WI38 (cell line): ENCODE data around the gene ARF1.

Source experiments
- H3K4me3 ChIP-seq: 2 replicates; pipeline ENCODE4 v1.5.1; 2011; ENCODE audit warnings: low read depth, mild to moderate bottlenecking, control low read depth, low read length
- CTCF ChIP-seq: IDR thresholded peaks from 2 replicates; pipeline ENCODE4 v1.5.1; 2012; ENCODE audit warnings: low read depth, mild to moderate bottlenecking, control low read depth, low read length

The ARF1 gene

GRCh38 chr1:228062812-228063211, 19.7 kb upstream of the ARF1 start:
- H3K4me3 ChIP-seq, result no peak overlapping the region
- no peak for TF ChIP-seq CTCF

GRCh38 chr1:228063251-228064191, 19.0 kb upstream of the ARF1 start:
- no peak overlapping the region for H3K4me3 ChIP-seq
- TF ChIP-seq CTCF, result no peak

- TF ChIP-seq CTCF, result no peak
- no peak overlapping the region for H3K4me3 ChIP-seq
Measured at GRCh38 chr1:228064296-228064695, 18.2 kb upstream of the ARF1 start.

- TF ChIP-seq CTCF, result no peak
- H3K4me3 ChIP-seq, result no peak overlapping the region
Measured at GRCh38 chr1:228064741-228065542, 17.6 kb upstream of the ARF1 start.

- TF ChIP-seq CTCF, result no peak
Measured at GRCh38 chr1:228065543-228066347, 16.8 kb upstream of the ARF1 start.

GRCh38 chr1:228066416-228066815, 16.1 kb upstream of the ARF1 start:
- no peak overlapping the region for H3K4me3 ChIP-seq
- no peak for TF ChIP-seq CTCF

More at GRCh38 chr1:228065543-228066347, 16.8 kb upstream of the ARF1 start:
- no peak overlapping the region for H3K4me3 ChIP-seq
